WTC11 (cell line): ENCODE data around the gene CPT1A. TPM values are rescaled to one million over a fixed set of nuclear protein-coding genes. Genes with fewer than 3 reads are reported as not detected.

ENCODE experiments used
- ATAC-seq: fragments of 200-7000 bp; cut with Tn5 transposase; 2 replicates; pipeline ENCODE4 v1.10.0; 2021; ENCODE audit warnings: mild to moderate bottlenecking, moderate library complexity
- CTCF ChIA-PET: fragments of 300-600 bp; sonication (Branson Sonifier 250); formaldehyde crosslinking; loops from one replicate; lab custom pipeline; 2021; ENCODE audit warnings: antibody characterized with exemption; lab: Charles Lee
- POLR2A ChIA-PET: fragments of 350-600 bp; sonication (Branson Sonifier 250); formaldehyde crosslinking; loops from one replicate; lab custom pipeline; 2021; ENCODE audit warnings: antibody characterized with exemption; lab: Charles Lee
- DNase-seq: peaks from one replicate; pipeline ENCODE4 v3.0.0; 2021; ENCODE audit warnings: low spot score
- H3K27ac Mint-ChIP-seq: 2 replicates; pipeline ENCODE4 v1.8.0; 2021; ENCODE audit warnings: mixed read lengths
- H3K27me3 Mint-ChIP-seq: 2 replicates; pipeline ENCODE4 v1.8.0; 2021; ENCODE audit warnings: low read depth, mild to moderate bottlenecking, moderate library complexity, mixed read lengths
- H3K36me3 Mint-ChIP-seq: 2 replicates; pipeline ENCODE4 v1.8.0; 2021; ENCODE audit warnings: mixed read lengths
- H3K4me1 Mint-ChIP-seq: 2 replicates; pipeline ENCODE4 v1.8.0; 2022; ENCODE audit warnings: mixed read lengths
- H3K4me3 Mint-ChIP-seq: 2 replicates; pipeline ENCODE4 v1.8.0; 2021; ENCODE audit warnings: mild to moderate bottlenecking, moderate library complexity, mixed read lengths
- H3K9me3 Mint-ChIP-seq: 2 replicates; pipeline ENCODE4 v1.8.0; 2021; ENCODE audit warnings: mixed read lengths
- CREB1 ChIP-seq: sonication (generic); formaldehyde crosslinking; IDR thresholded peaks from 2 replicates; pipeline ENCODE4 v1.8.0; 2023; ENCODE audit warnings: mild to moderate bottlenecking, missing genetic modification reagents
- CREM ChIP-seq: sonication (generic); formaldehyde crosslinking; IDR thresholded peaks from 2 replicates; pipeline ENCODE4 v1.8.1; 2022; ENCODE audit warnings: mild to moderate bottlenecking, missing genetic modification reagents, moderate library complexity
- FOXJ3 ChIP-seq: sonication (generic); formaldehyde crosslinking; IDR thresholded peaks from 2 replicates; pipeline ENCODE4 v1.9.0; 2021; ENCODE audit warnings: missing genetic modification reagents, mild to moderate bottlenecking, borderline replicate concordance
- MYBL2 ChIP-seq: sonication (generic); formaldehyde crosslinking; IDR thresholded peaks from 2 replicates; pipeline ENCODE4 v1.8.1; 2023; ENCODE audit warnings: mild to moderate bottlenecking, moderate library complexity, missing genetic modification reagents
- NFATC4 ChIP-seq: fragments of 250-450 bp; sonication (Bioruptor Pico); IDR thresholded peaks from 2 replicates; pipeline ENCODE4 v1.9.0; 2021; ENCODE audit warnings: mild to moderate bottlenecking
- NFE2L1 ChIP-seq: sonication (generic); formaldehyde crosslinking; IDR thresholded peaks from 2 replicates; pipeline ENCODE4 v1.8.1; 2023; ENCODE audit warnings: missing genetic modification reagents
- NR1H2 ChIP-seq: sonication (generic); formaldehyde crosslinking; IDR thresholded peaks from 2 replicates; pipeline ENCODE4 v1.9.0; 2021; ENCODE audit warnings: mild to moderate bottlenecking, moderate library complexity, missing genetic modification reagents
- OVOL2 ChIP-seq: fragments of 250-450 bp; sonication (Bioruptor Pico); IDR thresholded peaks from 2 replicates; pipeline ENCODE4 v1.9.0; 2021; ENCODE audit warnings: mild to moderate bottlenecking, borderline replicate concordance
- TEAD4 ChIP-seq: sonication (generic); formaldehyde crosslinking; IDR thresholded peaks from 2 replicates; pipeline ENCODE4 v1.8.0; 2022; ENCODE audit warnings: mild to moderate bottlenecking, missing genetic modification reagents
- ZBTB21 ChIP-seq: sonication (generic); formaldehyde crosslinking; IDR thresholded peaks from 2 replicates; pipeline ENCODE4 v1.8.1; 2023; ENCODE audit warnings: mild to moderate bottlenecking, missing genetic modification reagents, borderline replicate concordance
- ZNF121 ChIP-seq: sonication (generic); formaldehyde crosslinking; IDR thresholded peaks from 2 replicates; pipeline ENCODE4 v1.8.0; 2023; ENCODE audit warnings: missing genetic modification reagents
- ZNF232 ChIP-seq: sonication (generic); formaldehyde crosslinking; IDR thresholded peaks from 2 replicates; pipeline ENCODE4 v1.8.0; 2022; ENCODE audit warnings: mild to moderate bottlenecking, missing genetic modification reagents
- ZNF671 ChIP-seq: fragments of 250-450 bp; sonication (Bioruptor Pico); IDR thresholded peaks from 2 replicates; pipeline ENCODE4 v1.8.0; 2021; ENCODE audit warnings: mild to moderate bottlenecking
- total RNA-seq: library from RNA; stranded (reverse); gene quantifications from 3 replicates; pipeline ENCODE4 v1.2.3, GENCODE V29; 2021
- TF ChIP-seq, protein P1 (sequence below): sonication (generic); formaldehyde crosslinking; IDR thresholded peaks from 2 replicates; pipeline ENCODE4 v1.8.0; 2022; ENCODE audit warnings: missing genetic modification reagents
- TF ChIP-seq, protein P2 (sequence below): sonication (generic); formaldehyde crosslinking; conservative IDR thresholded peaks from 2 replicates; pipeline ENCODE4 v1.8.1; 2023; ENCODE audit warnings: mild to moderate bottlenecking, low read depth, missing genetic modification reagents, moderate library complexity
- TF ChIP-seq, protein P3 (sequence below): fragments of 250-450 bp; sonication (Bioruptor Pico); IDR thresholded peaks from 2 replicates; pipeline ENCODE4 v1.9.0; 2021; ENCODE audit warnings: mild to moderate bottlenecking
- TF ChIP-seq, protein P4 (sequence below): sonication (generic); formaldehyde crosslinking; IDR thresholded peaks from 2 replicates; pipeline ENCODE4 v1.8.0; 2023; ENCODE audit warnings: missing genetic modification reagents, mild to moderate bottlenecking, borderline replicate concordance
- TF ChIP-seq, protein P5 (sequence below): sonication (generic); formaldehyde crosslinking; IDR thresholded peaks from 2 replicates; pipeline ENCODE4 v1.8.1; 2023; ENCODE audit warnings: mild to moderate bottlenecking, missing genetic modification reagents

The CPT1A gene
- total RNA-seq, 1 experiment from 2014 or later = 28.1 TPM

DNA sequence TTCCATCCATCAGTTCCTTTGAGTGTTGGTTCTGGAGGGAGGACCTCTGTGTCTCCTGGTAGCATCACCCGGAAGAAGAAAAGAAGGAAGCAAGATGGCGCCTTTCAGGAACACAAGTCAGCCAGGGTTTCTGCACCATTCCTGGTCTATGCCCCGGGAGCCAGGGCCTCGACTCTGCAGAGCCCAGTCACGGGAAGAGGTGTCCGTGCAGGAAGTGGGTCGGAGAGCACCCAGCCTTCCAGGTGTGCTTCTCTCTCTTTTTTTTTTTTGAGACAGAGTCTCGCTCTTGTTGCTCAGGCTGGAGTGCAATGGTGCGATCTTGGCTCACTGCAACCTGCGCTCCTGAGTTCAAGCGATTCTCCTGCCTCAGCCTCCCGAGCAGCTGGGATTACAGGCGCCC is 40.7 kb upstream of the CPT1A start (continued):
- TF ChIP-seq, protein P1, sequence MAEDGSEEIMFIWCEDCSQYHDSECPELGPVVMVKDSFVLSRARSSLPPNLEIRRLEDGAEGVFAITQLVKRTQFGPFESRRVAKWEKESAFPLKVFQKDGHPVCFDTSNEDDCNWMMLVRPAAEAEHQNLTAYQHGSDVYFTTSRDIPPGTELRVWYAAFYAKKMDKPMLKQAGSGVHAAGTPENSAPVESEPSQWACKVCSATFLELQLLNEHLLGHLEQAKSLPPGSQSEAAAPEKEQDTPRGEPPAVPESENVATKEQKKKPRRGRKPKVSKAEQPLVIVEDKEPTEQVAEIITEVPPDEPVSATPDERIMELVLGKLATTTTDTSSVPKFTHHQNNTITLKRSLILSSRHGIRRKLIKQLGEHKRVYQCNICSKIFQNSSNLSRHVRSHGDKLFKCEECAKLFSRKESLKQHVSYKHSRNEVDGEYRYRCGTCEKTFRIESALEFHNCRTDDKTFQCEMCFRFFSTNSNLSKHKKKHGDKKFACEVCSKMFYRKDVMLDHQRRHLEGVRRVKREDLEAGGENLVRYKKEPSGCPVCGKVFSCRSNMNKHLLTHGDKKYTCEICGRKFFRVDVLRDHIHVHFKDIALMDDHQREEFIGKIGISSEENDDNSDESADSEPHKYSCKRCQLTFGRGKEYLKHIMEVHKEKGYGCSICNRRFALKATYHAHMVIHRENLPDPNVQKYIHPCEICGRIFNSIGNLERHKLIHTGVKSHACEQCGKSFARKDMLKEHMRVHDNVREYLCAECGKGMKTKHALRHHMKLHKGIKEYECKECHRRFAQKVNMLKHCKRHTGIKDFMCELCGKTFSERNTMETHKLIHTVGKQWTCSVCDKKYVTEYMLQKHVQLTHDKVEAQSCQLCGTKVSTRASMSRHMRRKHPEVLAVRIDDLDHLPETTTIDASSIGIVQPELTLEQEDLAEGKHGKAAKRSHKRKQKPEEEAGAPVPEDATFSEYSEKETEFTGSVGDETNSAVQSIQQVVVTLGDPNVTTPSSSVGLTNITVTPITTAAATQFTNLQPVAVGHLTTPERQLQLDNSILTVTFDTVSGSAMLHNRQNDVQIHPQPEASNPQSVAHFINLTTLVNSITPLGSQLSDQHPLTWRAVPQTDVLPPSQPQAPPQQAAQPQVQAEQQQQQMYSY = no peak
- TF ChIP-seq CREB1 (CRISPR knock-in tag) (no peak), ZBTB21 (no peak), NFE2L1 (no peak), MYBL2 (CRISPR knock-in tag) (no peak), TEAD4 (CRISPR knock-in tag) (no peak), ZNF232 (CRISPR knock-in tag) (no peak)
- TF ChIP-seq, protein P2, sequence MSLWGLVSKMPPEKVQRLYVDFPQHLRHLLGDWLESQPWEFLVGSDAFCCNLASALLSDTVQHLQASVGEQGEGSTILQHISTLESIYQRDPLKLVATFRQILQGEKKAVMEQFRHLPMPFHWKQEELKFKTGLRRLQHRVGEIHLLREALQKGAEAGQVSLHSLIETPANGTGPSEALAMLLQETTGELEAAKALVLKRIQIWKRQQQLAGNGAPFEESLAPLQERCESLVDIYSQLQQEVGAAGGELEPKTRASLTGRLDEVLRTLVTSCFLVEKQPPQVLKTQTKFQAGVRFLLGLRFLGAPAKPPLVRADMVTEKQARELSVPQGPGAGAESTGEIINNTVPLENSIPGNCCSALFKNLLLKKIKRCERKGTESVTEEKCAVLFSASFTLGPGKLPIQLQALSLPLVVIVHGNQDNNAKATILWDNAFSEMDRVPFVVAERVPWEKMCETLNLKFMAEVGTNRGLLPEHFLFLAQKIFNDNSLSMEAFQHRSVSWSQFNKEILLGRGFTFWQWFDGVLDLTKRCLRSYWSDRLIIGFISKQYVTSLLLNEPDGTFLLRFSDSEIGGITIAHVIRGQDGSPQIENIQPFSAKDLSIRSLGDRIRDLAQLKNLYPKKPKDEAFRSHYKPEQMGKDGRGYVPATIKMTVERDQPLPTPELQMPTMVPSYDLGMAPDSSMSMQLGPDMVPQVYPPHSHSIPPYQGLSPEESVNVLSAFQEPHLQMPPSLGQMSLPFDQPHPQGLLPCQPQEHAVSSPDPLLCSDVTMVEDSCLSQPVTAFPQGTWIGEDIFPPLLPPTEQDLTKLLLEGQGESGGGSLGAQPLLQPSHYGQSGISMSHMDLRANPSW = no peak
- TF ChIP-seq, protein P3, sequence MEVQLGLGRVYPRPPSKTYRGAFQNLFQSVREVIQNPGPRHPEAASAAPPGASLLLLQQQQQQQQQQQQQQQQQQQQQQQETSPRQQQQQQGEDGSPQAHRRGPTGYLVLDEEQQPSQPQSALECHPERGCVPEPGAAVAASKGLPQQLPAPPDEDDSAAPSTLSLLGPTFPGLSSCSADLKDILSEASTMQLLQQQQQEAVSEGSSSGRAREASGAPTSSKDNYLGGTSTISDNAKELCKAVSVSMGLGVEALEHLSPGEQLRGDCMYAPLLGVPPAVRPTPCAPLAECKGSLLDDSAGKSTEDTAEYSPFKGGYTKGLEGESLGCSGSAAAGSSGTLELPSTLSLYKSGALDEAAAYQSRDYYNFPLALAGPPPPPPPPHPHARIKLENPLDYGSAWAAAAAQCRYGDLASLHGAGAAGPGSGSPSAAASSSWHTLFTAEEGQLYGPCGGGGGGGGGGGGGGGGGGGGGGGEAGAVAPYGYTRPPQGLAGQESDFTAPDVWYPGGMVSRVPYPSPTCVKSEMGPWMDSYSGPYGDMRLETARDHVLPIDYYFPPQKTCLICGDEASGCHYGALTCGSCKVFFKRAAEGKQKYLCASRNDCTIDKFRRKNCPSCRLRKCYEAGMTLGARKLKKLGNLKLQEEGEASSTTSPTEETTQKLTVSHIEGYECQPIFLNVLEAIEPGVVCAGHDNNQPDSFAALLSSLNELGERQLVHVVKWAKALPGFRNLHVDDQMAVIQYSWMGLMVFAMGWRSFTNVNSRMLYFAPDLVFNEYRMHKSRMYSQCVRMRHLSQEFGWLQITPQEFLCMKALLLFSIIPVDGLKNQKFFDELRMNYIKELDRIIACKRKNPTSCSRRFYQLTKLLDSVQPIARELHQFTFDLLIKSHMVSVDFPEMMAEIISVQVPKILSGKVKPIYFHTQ (CRISPR knock-in tag) = no peak
- TF ChIP-seq, protein P4, sequence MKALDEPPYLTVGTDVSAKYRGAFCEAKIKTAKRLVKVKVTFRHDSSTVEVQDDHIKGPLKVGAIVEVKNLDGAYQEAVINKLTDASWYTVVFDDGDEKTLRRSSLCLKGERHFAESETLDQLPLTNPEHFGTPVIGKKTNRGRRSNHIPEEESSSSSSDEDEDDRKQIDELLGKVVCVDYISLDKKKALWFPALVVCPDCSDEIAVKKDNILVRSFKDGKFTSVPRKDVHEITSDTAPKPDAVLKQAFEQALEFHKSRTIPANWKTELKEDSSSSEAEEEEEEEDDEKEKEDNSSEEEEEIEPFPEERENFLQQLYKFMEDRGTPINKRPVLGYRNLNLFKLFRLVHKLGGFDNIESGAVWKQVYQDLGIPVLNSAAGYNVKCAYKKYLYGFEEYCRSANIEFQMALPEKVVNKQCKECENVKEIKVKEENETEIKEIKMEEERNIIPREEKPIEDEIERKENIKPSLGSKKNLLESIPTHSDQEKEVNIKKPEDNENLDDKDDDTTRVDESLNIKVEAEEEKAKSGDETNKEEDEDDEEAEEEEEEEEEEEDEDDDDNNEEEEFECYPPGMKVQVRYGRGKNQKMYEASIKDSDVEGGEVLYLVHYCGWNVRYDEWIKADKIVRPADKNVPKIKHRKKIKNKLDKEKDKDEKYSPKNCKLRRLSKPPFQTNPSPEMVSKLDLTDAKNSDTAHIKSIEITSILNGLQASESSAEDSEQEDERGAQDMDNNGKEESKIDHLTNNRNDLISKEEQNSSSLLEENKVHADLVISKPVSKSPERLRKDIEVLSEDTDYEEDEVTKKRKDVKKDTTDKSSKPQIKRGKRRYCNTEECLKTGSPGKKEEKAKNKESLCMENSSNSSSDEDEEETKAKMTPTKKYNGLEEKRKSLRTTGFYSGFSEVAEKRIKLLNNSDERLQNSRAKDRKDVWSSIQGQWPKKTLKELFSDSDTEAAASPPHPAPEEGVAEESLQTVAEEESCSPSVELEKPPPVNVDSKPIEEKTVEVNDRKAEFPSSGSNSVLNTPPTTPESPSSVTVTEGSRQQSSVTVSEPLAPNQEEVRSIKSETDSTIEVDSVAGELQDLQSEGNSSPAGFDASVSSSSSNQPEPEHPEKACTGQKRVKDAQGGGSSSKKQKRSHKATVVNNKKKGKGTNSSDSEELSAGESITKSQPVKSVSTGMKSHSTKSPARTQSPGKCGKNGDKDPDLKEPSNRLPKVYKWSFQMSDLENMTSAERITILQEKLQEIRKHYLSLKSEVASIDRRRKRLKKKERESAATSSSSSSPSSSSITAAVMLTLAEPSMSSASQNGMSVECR (CRISPR knock-in tag) = no peak

DNA sequence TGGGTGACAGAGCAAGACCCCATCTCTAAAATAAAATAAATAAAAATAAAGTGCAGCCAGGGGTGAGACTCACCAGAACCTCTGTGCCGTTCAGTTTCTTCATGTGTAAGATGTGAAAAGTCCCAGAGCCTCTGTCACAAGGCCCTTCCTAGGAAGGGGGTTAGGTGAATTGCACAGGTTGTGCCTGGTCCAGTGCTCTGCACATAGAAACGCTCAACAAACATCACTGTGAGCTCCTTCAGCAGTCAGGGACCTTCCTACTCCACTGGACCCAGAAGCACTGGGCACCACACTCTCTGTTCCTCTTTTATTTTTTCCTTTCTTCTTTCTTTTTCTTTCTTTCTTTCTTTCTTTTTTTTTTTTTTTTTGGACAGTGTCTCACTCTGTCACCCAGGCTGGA is 39.6 kb upstream of the CPT1A start:
- peaks cover 4% of the 10 kb centered on the region; the same call in 1 of the 2 replicates for H3K9me3 Mint-ChIP-seq
- no peaks in the 10 kb centered on the region for H3K4me1 Mint-ChIP-seq
- H3K4me3 Mint-ChIP-seq = no peak overlapping the region
- ATAC-seq (no peak), DNase-seq (no peak)
- no peak overlapping the region for H3K27ac Mint-ChIP-seq
- no peaks in the 10 kb centered on the region for H3K27me3 Mint-ChIP-seq
- peaks cover 9% of the 10 kb centered on the region for H3K36me3 Mint-ChIP-seq
- CTCF ChIA-PET = interaction anchor here (5.6 kb wide), 1 partner anchor 9 kb away, joined by 19 read pairs; no protein-coding TSS in a partner anchor
- POLR2A ChIA-PET = no interaction called here
- TF ChIP-seq CREM (CRISPR knock-in tag) (no peak), NR1H2 (no peak), CREB1 (CRISPR knock-in tag) (no peak), FOXJ3 (no peak), NFATC4 (CRISPR knock-in tag) (no peak), OVOL2 (CRISPR knock-in tag) (no peak), ZNF121 (CRISPR knock-in tag) (no peak), ZBTB21 (no peak), MYBL2 (CRISPR knock-in tag) (no peak), ZNF671 (CRISPR knock-in tag) (no peak)
- TF ChIP-seq, protein P1 = no peak
- TF ChIP-seq, protein P5, sequence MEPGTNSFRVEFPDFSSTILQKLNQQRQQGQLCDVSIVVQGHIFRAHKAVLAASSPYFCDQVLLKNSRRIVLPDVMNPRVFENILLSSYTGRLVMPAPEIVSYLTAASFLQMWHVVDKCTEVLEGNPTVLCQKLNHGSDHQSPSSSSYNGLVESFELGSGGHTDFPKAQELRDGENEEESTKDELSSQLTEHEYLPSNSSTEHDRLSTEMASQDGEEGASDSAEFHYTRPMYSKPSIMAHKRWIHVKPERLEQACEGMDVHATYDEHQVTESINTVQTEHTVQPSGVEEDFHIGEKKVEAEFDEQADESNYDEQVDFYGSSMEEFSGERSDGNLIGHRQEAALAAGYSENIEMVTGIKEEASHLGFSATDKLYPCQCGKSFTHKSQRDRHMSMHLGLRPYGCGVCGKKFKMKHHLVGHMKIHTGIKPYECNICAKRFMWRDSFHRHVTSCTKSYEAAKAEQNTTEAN = no peak
